Stimulated activated CD4-positive, alpha-beta T cell treated with anti-CD3 and anti-CD28 coated beads, Interleukin-12 subunit alpha, Interleukin-12 subunit beta, amount 100 ng/mL, for 24 hours (primary cell): Measurements from ENCODE around the gene DCDC2.
"Not testable (repeated sequence)": the region's sequence is repeated elsewhere in the genome, so short reads cannot be mapped to it uniquely, and the experiment has no call there.

Experiments
- DNase-seq, 2 experiments: peaks; one replicate each; pipeline ENCODE4 v3.0.0-alpha.2; 2020; ENCODE audit warnings: low read depth in 2 of 2

The DCDC2 gene

GRCh38 chr6:24327756-24328155, 30.1 kb downstream of the DCDC2 start:
- no peak for DNase-seq

DNA sequence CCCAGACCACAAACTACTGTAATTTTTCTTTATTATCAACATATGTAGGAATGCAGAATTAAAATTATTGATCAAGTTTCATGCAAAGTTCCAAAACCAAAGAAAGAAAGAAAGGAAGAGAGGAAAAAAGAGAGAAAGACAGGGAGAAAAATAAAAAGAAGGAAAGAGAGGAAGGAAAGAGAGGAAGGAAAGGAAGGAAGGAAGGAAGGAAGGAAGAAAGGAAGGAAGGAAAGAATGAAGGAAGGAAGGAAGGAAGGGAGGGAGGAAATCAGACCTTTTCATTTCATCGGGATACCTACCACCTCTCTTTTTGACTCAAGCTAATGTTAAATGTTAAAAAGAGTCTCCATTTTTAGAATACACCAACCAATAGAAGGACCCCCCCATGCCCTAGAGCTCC, 31.9 kb downstream of the DCDC2 start:
- DNase-seq: no peak

DNA sequence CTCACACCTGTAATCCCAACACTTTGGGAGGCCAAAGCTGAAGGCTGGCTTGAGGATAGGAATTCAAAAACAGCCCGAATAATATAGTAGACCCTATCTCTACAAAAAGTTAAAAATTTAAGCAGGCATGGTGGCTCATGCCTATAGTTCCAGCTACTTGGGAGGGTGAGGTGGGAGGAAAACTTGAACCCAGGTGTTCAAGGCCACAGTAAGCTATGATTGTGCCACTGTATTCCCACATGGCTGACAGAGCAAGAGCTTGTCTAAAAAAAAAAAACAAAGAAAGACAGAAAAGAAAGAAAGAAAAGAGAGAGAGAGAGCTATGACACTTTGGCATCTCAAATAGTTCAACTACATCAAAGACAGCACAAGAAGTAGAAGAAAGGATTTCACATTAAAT, 33.2 kb downstream of the DCDC2 start:
- no peak for DNase-seq

DNA sequence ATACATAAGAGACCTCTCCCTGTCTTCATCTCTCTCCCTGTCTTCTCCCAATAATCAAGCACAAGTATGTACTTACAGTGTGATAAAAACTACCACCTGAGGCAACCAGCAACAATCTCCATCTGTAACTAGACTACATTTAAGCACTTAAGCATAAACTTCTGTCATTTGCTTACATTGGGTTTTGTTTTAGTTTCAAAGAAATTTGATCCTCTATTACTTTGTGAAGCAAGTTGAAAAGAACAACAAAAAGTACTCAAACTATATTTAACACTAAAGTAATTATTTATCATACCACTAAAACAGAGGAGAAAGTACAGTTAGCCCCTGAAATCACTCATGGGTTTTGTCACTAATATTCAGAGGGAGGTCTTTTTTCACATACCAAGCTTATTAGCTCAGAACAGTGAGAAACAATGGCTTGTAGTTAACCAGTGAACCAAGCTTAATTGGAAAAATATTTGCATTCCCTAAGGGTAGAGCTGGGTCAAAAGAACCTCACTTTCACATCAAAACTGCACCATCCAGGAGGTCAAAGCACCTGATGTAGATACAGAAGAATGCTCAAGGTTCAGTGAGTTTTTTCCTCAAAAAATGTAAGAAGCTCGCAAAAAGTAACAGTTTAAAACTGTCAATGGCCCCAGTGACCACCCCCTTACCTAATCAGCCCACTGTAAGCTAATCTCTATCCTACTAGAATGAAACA, 34.1 kb downstream of the DCDC2 start:
- DNase-seq: no peak

DNA sequence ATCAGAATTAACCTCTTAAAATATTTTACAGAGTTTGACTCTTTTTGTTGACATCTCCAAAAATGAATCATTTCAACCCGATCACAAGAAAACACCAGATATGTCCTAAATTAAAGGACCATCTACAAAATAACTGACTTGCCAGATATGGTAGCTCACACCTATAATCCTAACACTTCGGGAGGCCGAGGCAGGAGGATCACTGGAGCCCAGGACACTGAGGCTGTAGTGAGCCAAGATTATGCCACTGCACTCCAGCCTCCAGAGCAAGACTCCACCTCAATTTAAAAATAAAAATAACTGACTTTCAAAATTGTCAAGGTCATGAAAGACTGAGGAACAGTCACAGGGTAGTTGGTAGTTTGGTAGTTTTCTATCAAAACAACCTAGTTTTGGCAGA, 34.9 kb downstream of the DCDC2 start:
- no peak for DNase-seq

DNA sequence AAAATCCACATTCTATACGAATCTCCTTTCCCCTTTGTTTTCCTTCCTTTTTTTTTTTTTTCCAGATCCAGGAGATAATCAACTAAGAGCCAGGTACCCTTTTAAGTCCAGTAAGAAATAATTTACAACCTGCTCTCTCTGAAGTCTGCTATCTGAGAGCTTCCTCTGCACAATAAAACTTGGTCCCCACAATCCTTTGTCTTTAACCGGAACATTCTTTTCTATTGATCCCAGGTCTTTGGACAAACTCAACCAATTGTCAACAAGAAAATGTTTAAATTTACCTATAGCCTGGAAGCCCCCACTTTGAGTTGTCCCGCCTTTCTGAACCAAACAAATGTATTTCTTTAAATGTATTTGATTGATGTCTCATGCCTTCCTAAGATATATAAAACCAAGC, 35.4 kb downstream of the DCDC2 start:
- not testable (repeated sequence) for DNase-seq

DNA sequence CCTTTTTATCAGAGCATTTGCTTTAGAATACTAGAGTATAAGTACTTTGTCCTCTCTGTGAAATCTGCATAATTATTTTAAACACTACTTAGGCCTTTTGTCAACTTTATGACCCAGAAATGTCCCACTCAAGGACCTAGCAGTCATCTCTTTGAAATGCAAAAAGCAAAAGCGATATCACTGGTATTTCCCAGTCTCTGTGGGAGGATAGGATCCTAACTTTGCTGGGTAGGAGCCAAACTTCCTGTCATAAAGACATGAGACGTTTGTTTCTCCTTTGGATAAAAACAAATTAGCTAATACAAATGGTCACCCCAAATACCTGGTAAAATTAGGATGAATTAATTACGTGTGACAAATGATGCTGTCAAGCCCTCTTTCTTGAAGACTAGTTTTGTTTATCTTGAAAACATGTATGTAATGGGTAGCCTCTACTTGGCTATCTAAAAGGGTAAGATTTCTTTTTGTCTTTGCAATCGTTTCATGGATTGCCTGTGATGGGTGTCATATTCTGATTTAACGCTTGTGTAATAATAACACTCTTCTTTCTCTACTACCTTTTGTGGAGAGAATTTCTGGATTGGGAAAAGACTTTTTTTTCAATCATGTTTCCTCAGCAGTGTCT, 36.2 kb downstream of the DCDC2 start:
- DNase-seq: no peak

DNA sequence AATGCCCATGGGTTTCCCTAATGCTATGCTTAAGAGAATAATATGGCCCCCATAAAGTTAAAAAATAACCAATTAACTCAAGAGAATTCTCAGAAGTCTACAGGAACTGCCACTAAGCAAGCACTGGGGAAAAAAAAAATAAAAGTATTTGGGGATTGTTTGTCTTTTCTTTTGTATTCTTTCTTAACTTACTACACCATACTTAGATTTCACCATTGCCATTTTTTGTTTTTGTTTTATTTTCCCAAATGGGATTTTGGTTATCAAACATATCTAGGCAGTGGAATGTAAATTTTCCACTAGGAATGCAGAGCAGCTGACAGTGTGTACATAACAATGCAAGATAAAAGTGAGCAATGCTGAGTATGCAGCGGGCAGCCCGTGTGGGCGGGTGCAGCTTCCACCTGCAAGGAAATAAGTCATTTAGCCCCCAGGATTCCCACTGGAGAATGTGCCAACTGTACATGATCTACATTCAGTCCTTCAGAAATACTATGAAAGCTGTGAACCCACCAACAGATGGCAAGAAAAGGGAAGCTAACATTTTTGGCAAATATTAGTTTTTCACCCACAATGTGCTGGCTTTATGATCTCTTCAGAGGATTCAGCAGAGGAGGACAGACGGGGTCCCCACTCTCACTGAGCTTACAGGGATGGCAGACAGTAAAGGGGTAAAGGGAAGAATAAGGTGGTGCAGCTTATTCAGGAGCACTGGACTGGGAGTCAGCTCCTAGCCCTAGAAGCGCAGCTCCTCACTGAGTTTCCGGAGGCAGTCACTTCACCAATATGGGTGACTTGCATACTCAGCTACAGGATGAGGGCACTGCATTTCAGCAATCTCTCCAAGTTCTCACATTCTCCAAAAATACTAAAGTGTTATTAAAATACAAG, 44.4 kb downstream of the DCDC2 start:
- DNase-seq: no peak

DNA sequence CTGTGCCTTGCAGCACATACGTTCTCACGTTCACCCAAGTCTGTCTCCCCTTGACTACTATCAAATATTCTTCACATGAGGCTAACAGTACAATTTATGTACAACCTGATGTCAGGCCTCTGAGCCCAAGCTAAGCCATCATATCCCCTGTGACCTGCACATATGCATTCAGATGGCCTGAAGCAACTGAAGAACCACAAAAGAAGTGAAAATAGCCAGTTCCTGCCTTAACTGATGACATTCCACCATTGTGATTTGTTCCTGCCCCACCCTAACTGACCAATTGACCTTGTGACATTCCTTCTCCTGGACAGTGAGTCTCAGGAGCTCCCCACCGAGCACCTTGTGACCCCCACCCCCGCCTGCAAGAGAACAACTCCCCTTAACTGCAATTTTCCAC, 46.1 kb downstream of the DCDC2 start:
- DNase-seq: not testable (repeated sequence)

DNA sequence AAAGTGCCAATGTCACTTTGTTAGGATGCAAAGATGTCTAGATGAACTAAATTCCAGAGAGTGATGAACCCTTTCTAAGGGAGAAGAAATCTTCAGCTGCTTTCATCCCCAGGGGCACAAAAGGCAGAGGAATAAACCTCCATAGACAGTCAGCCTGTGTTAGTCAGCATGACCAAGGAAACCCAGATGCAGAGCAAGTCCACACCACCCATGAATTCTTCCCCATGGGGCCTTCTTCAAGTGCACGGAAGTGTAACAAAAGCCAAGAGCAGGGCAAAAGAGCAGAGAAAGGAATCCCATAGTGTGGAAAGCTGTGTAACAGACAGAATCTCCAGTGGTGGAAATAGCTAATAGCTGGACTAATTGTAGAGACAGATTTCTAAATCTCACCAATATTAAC, 50.0 kb downstream of the DCDC2 start:
- no peak for DNase-seq

DNA sequence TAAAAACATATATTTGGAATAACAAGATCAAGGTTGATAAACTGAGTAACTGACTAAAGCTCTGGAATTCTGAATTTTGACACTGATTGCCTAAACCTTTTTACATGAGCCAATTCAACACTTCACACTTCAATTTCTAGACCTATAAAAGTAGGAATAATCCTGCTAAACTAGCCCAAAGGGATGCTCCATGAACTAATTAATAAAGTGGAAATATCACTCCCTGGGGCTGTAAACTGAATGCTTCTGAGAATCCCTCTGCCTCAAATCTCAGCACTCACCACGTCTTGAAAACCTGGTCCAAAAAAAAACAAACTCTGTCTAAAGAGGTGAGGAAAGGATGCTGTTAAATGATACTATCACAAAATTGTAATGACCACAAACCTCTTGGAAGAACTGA, 50.9 kb downstream of the DCDC2 start:
- no peak for DNase-seq

GRCh38 chr6:24306038-24306437, 51.8 kb downstream of the DCDC2 start:
- no peak for DNase-seq

DNA sequence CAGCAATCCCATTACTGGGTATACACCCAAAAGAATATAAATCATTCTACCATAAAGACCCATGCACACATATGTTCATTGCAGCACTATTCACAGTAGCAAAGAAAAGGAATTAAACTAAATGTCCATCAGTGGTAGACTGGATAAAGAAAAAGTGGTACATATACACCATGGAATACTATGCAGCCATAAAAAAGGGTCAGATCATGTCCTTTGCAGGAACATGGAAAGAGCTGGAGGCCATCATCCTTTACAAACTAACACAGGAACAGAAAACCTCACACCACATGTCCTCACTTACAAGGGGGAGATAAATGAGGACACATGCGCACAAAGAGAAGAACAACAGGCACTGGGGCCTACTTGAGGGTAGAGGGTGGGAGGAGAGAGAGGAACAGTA, 60.9 kb downstream of the DCDC2 start:
- no peak for DNase-seq

DNA sequence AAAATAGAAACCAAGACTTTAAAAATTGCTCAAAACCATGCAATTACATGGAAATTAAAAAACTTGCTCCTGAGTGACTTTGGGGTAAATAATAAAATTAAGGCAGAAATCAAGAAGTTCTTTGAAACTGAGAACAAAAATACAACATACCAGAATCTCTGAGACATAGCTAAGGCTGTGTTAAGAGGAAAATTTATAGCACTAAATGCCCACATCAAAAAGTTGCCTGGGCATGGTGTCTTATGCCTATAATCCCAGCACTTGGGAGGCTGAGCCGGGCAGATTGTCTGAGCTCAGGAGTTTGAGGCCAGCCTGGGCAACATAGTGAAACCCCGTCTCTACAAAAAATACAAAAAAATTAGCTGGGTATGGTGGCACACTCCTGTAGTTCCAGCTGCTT, 64.0 kb downstream of the DCDC2 start:
- DNase-seq: not testable (repeated sequence)

DNA sequence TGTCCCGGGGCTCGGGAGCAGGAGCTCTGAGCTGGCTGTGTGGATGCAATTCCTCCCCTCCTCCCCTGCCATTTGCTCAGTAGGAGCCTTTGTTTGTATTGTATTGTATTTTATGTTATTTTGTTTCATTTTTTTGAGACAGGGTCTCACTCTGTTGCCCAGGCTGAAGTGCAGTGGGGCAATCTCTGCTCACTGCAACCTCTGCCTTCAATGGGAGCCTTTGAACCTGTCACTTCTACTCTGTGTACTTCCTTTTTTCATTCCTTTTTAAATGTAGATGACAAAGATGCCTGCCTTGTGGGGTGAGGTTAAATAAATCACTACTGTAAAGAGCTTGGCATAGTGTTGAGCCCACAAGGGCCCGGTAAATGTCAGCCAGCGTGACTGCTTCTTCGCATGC, 70.6 kb downstream of the DCDC2 start:
- no peak for DNase-seq

GRCh38 chr6:24284006-24284405, 73.9 kb downstream of the DCDC2 start:
- DNase-seq: no peak

DNA sequence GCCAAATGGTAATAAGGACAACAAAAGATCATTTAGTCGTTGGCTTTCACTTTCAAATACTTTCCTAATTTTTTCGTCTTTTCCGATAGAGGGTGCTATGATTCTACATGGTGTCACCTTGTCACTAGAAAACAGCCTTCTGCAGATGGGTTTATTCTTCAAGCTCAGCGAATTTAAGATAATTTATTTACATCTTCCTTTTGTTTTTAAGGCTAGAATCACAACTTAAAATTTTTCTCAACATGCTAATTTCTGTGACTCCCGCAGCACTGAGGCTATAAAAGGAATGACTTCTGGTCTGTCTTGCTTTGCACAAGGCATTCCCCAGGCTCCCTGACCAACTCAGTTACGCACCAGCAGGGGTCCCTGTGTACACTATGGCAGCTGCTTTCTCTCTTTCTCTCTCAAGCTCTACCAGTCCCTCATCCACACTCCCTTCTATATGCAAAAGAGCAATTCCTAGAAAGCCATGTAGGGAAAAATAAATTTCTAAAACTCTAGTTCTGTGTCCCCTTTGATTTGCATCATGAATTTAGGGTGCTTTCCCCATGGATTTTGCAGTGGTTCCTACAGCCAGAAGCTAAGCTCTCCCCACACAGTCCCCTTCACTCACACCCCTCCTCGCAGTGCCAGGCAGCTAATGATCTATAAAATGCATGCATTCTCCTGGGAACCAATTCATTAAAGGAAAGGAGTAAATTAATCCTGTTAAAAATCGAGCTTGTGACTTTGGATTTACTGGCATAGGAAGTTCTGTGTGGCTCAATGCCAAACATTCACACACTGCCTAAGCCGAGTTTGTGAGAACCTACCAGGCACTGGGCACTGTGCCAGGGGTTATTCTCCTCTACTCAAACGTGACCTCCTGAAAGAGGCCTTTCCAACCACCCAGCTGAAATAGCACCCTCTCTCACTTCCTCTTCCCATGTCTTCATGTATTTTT, 74.5 kb downstream of the DCDC2 start:
- DNase-seq: peak in 1 of 2 experiments; percentile 18

- no peak for DNase-seq
Observed at GRCh38 chr6:24274441-24275083, 83.3 kb downstream of the DCDC2 start.

- no peak for DNase-seq
Observed at GRCh38 chr6:24273096-24273870, 84.6 kb downstream of the DCDC2 start.

DNA sequence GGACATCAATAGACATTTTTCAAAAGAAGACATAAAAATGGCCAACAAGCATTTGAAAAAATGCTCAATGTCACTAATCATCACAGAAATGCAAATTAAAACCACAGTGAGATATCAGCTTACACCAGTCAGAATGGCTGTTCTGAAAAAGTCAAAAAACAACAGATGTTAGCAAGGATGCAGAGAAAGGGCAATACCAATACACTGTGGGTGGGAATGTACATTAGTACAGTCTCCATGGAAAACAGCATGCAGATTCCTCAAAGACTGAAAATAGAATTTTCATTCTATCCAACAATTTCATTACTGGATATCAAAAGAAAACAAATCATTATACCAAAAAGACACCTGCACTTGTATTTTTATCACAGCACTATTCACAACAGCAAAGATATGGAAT, 85.3 kb downstream of the DCDC2 start:
- no peak for DNase-seq
